Mesothelial cell of epicardium (in vitro differentiated cells): Measurements from ENCODE around the gene RAF1. TPM values are rescaled to one million over a fixed set of nuclear protein-coding genes. Genes with fewer than 3 reads are reported as not detected.
"Not testable (repeated sequence)": the region's sequence is repeated elsewhere in the genome, so short reads cannot be mapped to it uniquely, and the experiment has no call there.

Experiments
- DNase-seq, 2 experiments: peaks; one replicate each; pipeline ENCODE4 v3.0.0; 2021; ENCODE audit warnings: low spot score in 2 of 2; ENCODE audit not compliant: unreplicated experiment in 2 of 2
- H3K27ac Mint-ChIP-seq: 2 replicates; pipeline ENCODE4 v1.8.0; 2021; ENCODE audit warnings: mixed read lengths
- H3K27me3 Mint-ChIP-seq: 2 replicates; pipeline ENCODE4 v1.8.0; 2021; ENCODE audit warnings: low read depth, mixed read lengths
- H3K36me3 Mint-ChIP-seq: 2 replicates; pipeline ENCODE4 v1.8.0; 2021; ENCODE audit warnings: mixed read lengths
- H3K4me1 Mint-ChIP-seq: 2 replicates; pipeline ENCODE4 v1.8.0; 2021; ENCODE audit warnings: mixed read lengths
- H3K4me3 Mint-ChIP-seq: 2 replicates; pipeline ENCODE4 v1.8.0; 2021; ENCODE audit warnings: mild to moderate bottlenecking, moderate library complexity, mixed read lengths
- H3K9me3 Mint-ChIP-seq: 2 replicates; pipeline ENCODE4 v1.8.0; 2021; ENCODE audit warnings: mixed read lengths
- CTCF ChIP-seq: fragments of 200-600 bp; sonication (generic); IDR thresholded peaks from one replicate; pipeline ENCODE4 v1.5.0; 2021; ENCODE audit warnings: antibody characterized with exemption; ENCODE audit not compliant: unreplicated experiment
- total RNA-seq: library from RNA; stranded (reverse); gene quantifications from 3 replicates; pipeline ENCODE4 v1.2.1, GENCODE V29; 2021

Gene RAF1
- total RNA-seq, 1 donor from 2014 or later = 116 TPM

- no peaks in the 10 kb centered on the region for H3K9me3 Mint-ChIP-seq
- H3K36me3 Mint-ChIP-seq = no peaks in the 10 kb centered on the region
- peaks cover 30% of the 10 kb centered on the region for H3K27me3 Mint-ChIP-seq
- peaks cover 19% of the 10 kb centered on the region for H3K4me1 Mint-ChIP-seq
- H3K4me3 Mint-ChIP-seq = no peak overlapping the region
- H3K27ac Mint-ChIP-seq = no peak overlapping the region
- TF ChIP-seq CTCF = no peak
- no peak for DNase-seq
Observed at GRCh38 chr3:12553921-12554391, 110.0 kb downstream of the RAF1 start.

DNA sequence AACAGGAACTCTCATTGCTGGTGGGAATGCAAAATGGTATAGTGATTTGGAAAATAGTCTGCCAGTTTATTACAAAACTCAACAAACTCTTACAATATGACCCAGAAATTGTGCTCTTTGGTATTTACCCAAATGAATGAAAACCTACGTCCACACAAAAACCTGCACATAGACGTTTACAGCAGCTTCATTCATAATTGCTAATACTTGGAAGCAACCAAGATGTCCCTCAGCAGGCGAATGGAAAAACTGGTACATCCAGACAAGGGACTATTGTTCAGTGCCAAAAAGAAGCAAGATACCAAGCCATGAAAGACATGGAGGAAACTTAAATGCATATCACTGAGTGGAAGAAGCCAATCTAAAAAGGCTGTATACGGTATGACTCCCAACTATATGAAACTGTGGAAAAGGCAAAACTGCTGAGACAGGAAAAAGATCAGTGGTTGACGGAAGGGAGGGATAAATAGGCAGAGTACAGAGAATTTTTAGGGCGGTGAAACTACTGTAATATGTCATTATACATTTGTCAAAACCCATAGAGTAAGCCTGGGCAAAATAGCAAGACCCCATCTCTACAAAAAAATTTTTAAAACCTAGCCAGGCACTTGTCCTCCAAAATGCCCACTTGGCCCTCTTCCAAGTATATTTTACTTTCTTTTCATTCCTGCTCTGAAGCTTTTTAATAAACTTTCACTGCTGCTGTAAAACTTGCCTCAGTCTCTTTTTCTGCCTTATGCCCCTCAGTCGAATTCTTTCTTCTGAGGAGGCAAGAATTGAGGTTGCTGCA, 113.8 kb downstream of the RAF1 start:
- peaks cover 30% of the 10 kb centered on the region for H3K27me3 Mint-ChIP-seq
- no peaks in the 10 kb centered on the region for H3K9me3 Mint-ChIP-seq
- no peak for DNase-seq
- H3K4me1 Mint-ChIP-seq = peaks cover 4% of the 10 kb centered on the region
- no peaks in the 10 kb centered on the region for H3K36me3 Mint-ChIP-seq
- no peak for TF ChIP-seq CTCF
- no peak overlapping the region for H3K27ac Mint-ChIP-seq
- H3K4me3 Mint-ChIP-seq = no peak overlapping the region

GRCh38 chr3:12545473-12545791, 118.5 kb downstream of the RAF1 start, which contains the start of gene MKRN2OS:
TSS of gene MKRN2OS (minus strand) at chr3:12545499. CDS start at chr3:12545464, 35 bp downstream.
- no peaks in the 10 kb centered on the region for H3K36me3 Mint-ChIP-seq

DNA sequence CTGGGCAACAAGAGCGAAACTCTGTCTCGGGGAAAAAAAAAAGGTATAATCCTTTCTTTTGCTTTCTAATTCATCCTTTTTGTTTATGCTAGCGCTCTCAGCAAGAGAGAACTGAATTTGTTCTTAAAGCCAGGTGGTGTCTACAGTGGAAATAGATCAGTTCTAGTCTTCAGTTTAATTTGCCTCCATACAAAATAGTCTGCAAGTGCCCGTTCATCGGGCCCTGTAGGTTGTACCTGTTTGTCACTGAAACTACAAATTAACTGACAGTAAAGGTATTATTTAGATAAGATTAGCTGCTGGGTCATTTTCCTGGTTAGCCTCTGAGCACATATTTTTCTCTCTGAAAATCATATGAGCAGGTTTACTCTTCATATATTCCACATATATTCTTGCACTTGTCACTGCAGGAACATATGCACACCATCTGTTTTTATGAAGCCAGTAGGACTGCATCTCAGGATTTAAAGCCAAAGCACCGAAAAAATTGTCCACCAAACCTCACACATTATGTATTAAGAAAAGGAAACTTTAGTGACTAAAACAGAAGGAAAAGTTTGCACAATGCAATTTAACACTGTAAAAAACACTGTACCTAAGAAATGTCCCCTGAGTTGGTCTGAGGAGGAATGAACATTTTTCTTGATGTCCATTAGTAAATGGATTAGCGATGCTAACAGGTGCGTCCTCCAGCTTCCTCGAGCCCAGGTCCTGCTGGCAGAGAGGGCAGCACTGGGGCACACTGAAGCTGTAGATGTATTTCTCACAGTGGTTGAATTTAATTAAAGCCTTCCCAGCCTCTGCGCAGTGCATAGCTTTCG, 119.1 kb downstream of the RAF1 start:
- H3K4me3 Mint-ChIP-seq = peak overlapping the region; percentile 45
- DNase-seq = no peak
- H3K9me3 Mint-ChIP-seq = no peaks in the 10 kb centered on the region
- no peaks in the 10 kb centered on the region for H3K36me3 Mint-ChIP-seq
- H3K27me3 Mint-ChIP-seq = peaks cover 3% of the 10 kb centered on the region
- peaks cover 8% of the 10 kb centered on the region for H3K4me1 Mint-ChIP-seq
- no peak overlapping the region for H3K27ac Mint-ChIP-seq
- no peak for TF ChIP-seq CTCF

More at GRCh38 chr3:12545473-12545791, 118.5 kb downstream of the RAF1 start, which contains the start of gene MKRN2OS:
- Mint-ChIP-seq H3K27me3 (peaks cover 8% of the 10 kb centered on the region), H3K9me3 (no peaks in the 10 kb centered on the region), H3K4me3 (peak within 1 kb of the TSS; percentile 45), H3K4me1 (peaks cover 8% of the 10 kb centered on the region), H3K27ac (no peak within 1 kb of the TSS)
- no peak for TF ChIP-seq CTCF
- no peak for DNase-seq

GRCh38 chr3:12543497-12543896, 120.4 kb downstream of the RAF1 start:
- not testable (repeated sequence) for H3K4me1 Mint-ChIP-seq, H3K9me3 Mint-ChIP-seq, H3K4me3 Mint-ChIP-seq, H3K27ac Mint-ChIP-seq, H3K27me3 Mint-ChIP-seq, DNase-seq, H3K36me3 Mint-ChIP-seq

- H3K4me1 Mint-ChIP-seq = peaks cover 8% of the 10 kb centered on the region
- no peaks in the 10 kb centered on the region for H3K27me3 Mint-ChIP-seq
- DNase-seq = no peak
- no peaks in the 10 kb centered on the region for H3K9me3 Mint-ChIP-seq
- no peaks in the 10 kb centered on the region for H3K36me3 Mint-ChIP-seq
- TF ChIP-seq CTCF = no peak
- no peak overlapping the region for H3K27ac Mint-ChIP-seq
- no peak overlapping the region for H3K4me3 Mint-ChIP-seq
Observed at GRCh38 chr3:12541625-12542024, 122.3 kb downstream of the RAF1 start.
